HEK293T (cell line): Measurements from ENCODE around the gene SSH2.

Source experiments
- ARNT ChIP-seq: fragments of 450-650 bp; IDR thresholded peaks from 2 replicates; pipeline ENCODE4 v1.6.1; 2017; ENCODE audit warnings: mild to moderate bottlenecking
- BHLHE40 ChIP-seq: fragments of 450-650 bp; IDR thresholded peaks from 2 replicates; pipeline ENCODE4 v1.6.1; 2016; ENCODE audit warnings: mild to moderate bottlenecking, moderate library complexity, borderline replicate concordance
- ELF4 ChIP-seq: fragments of 450-650 bp; IDR thresholded peaks from 2 replicates; pipeline ENCODE4 v1.6.1; 2017; ENCODE audit warnings: antibody characterized with exemption
- FOXA1 ChIP-seq: fragments of 450-650 bp; IDR thresholded peaks from 2 replicates; pipeline ENCODE4 v1.6.1; 2016; ENCODE audit warnings: mild to moderate bottlenecking
- FOXK2 ChIP-seq: fragments of 450-650 bp; IDR thresholded peaks from 2 replicates; pipeline ENCODE4 v1.6.1; 2016; ENCODE audit warnings: mild to moderate bottlenecking
- FOXM1 ChIP-seq: fragments of 450-650 bp; IDR thresholded peaks from 2 replicates; pipeline ENCODE4 v1.6.1; 2017; ENCODE audit warnings: mild to moderate bottlenecking, borderline replicate concordance
- LEF1 ChIP-seq: fragments of 450-650 bp; IDR thresholded peaks from 2 replicates; pipeline ENCODE4 v1.6.1; 2017; ENCODE audit warnings: mild to moderate bottlenecking, borderline replicate concordance
- SP1 ChIP-seq: fragments of 450-650 bp; IDR thresholded peaks from 2 replicates; pipeline ENCODE4 v1.6.1; 2017
- SUZ12 ChIP-seq: fragments of 450-650 bp; IDR thresholded peaks from 2 replicates; pipeline ENCODE4 v1.6.1; 2016; ENCODE audit warnings: mild to moderate bottlenecking
- TARDBP ChIP-seq: fragments of 450-650 bp; IDR thresholded peaks from 2 replicates; pipeline ENCODE4 v1.6.1; 2016
- TF ChIP-seq, protein P1 (sequence below): fragments of 450-650 bp; IDR thresholded peaks from 2 replicates; pipeline ENCODE4 v1.6.1; 2016

DNA sequence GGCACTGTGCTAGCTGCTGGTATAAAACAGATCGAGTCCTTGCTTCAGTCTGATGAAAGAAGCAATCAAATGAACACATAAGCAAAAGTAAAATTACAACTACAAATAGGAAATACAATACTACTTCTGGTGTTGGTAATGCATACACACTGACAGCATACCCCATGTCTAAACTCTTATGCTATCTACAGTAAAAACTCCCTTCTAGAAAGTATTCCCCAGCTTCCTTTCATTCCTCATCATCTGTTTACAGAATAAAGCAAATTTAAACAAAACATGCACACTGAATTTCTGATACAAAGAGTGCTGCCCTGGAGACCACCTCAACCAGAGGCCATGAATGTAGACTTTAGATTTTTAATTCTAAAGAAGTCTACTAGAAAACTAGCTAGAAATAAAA lies 109.6 kb downstream of the SSH2 start:
- TF ChIP-seq ELF4 (no peak), SP1 (no peak), ARNT (no peak), BHLHE40 (no peak), LEF1 (no peak), SUZ12 (no peak), FOXM1 (no peak), FOXA1 (no peak), TARDBP (no peak), FOXK2 (no peak)
- TF ChIP-seq, protein P1, sequence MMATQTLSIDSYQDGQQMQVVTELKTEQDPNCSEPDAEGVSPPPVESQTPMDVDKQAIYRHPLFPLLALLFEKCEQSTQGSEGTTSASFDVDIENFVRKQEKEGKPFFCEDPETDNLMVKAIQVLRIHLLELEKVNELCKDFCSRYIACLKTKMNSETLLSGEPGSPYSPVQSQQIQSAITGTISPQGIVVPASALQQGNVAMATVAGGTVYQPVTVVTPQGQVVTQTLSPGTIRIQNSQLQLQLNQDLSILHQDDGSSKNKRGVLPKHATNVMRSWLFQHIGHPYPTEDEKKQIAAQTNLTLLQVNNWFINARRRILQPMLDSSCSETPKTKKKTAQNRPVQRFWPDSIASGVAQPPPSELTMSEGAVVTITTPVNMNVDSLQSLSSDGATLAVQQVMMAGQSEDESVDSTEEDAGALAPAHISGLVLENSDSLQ: no peak
